Measurements from ENCODE around the gene ARHGEF4. TPM values are rescaled to one million over a fixed set of nuclear protein-coding genes. Genes with fewer than 3 reads are reported as not detected.

Gene ARHGEF4
- total and polyA plus RNA-seq, 2 experiments from 2014 or later, result 4.6 to 16.6 TPM

- Mint-ChIP-seq H3K36me3 (ENCODE audit: low read depth) (no peaks in the 10 kb centered on the region), H3K27me3 (ENCODE audit: insufficient read depth, low read depth, poor library complexity) (peaks cover 13% of the 10 kb centered on the region), H3K4me1 (peaks cover 20% of the 10 kb centered on the region), H3K27ac (no peak overlapping the region; the same call in 1 of the 2 replicates), H3K4me3 (no peak overlapping the region), H3K9me3 (no peaks in the 10 kb centered on the region)
- DNase-seq (ENCODE audit: low spot score) (peak; percentile 29), ATAC-seq (peak; percentile 60)
- H3K27ac ChIP-seq (ENCODE audit: low read depth), result no peak overlapping the region
- peak overlapping the region; percentile 86 for H2AFZ ChIP-seq
- H3K4me1 ChIP-seq (ENCODE audit: insufficient read depth), result no peaks in the 10 kb centered on the region
- H3K27me3 ChIP-seq (ENCODE audit: insufficient read depth), result no peaks in the 10 kb centered on the region
- no peaks in the 10 kb centered on the region for H3F3A ChIP-seq (replicated peaks; ENCODE audit: low read depth)
- no peak overlapping the region for H3K4me3 ChIP-seq
- no peak overlapping the region for H3K4me2 ChIP-seq
- no peaks in the 10 kb centered on the region for H3K79me2 ChIP-seq (replicated peaks; ENCODE audit: insufficient read depth)
- H4K20me1 ChIP-seq (replicated peaks; ENCODE audit: insufficient read depth), result no peaks in the 10 kb centered on the region
- no peaks in the 10 kb centered on the region for H3K36me3 ChIP-seq (ENCODE audit: insufficient read depth)
- TF ChIP-seq ZNF462 (CRISPR knock-in tag; IDR thresholded peaks at IDR 0.05) (no peak), POLR2AphosphoS5 (IDR thresholded peaks at IDR 0.05; ENCODE audit: low read depth) (no peak), CREB1 (CRISPR knock-in tag; IDR thresholded peaks at IDR 0.05; ENCODE audit: low read depth) (no peak), EZH2phosphoT487 (IDR thresholded peaks at IDR 0.05; ENCODE audit: unreplicated experiment) (no peak), ETS1 (IDR thresholded peaks at IDR 0.05) (no peak), ZNF331 (CRISPR knock-in tag; IDR thresholded peaks at IDR 0.05; ENCODE audit: low read depth) (no peak), CTCF (conservative IDR thresholded peaks at IDR 0.05; ENCODE audit: low read depth in 2 of 2) (no peak), JUNB (IDR thresholded peaks at IDR 0.05; ENCODE audit: unreplicated experiment) (no peak)
- H3K9me2 ChIP-seq (ENCODE audit: insufficient read depth), result no peaks in the 10 kb centered on the region
These were observed 9.0 kb upstream of the ARHGEF4 start for GRCh38 chr2:130827502-130828251.

All from GM23338 (cell line).